HG03060 (cell line): ENCODE data around the gene ZP2.
"Not testable (repeated sequence)": the region's sequence is repeated elsewhere in the genome, so short reads cannot be mapped to it uniquely, and the experiment has no call there.

Experiments used
- ATAC-seq: cut with Tn5 transposase; IDR thresholded peaks from one replicate; pipeline ENCODE4 v1.9.1; 2021; ENCODE audit warnings: low read depth, moderate number of reproducible peaks; ENCODE audit not compliant: unreplicated experiment

ZP2 gene

DNA sequence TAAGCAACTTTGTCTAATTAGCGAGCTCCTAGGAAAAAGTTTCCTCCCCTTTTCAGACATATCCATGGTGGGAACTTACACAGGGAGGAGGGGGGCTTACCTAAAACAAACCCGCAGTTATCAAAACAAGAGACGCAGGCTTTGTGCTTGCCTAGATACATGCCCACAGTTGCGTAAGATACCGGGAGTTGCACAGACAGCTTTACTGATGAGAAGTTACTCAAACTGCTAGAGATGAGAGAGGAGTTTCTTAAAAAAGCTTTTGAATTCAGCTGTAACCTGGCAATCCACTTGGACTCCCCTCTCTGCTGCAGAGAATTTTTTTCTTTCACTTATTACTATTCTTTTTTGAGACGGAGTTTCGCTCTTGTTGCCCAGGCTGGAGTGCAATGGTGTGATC, 6.8 kb upstream of the ZP2 start:
- no peak for ATAC-seq

DNA sequence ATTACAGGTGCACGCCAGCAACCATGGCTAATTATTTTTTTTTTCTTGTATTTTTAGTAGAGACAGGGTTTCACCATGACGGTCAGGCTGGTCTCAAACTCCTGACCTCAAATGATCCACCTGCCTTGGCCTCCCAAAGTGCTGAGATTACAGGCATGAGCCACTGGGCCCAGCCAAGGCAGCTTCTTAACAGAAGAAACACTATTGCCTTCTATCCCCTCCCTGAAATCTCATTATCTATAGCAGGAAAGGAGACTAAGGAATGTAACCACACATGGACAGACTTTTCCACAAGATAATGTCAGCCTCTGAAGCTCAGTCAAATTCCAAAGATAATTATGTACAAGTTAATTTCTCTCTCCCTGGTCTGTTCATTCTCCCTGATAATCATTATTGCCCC, 5.7 kb upstream of the ZP2 start:
- ATAC-seq: no peak

DNA sequence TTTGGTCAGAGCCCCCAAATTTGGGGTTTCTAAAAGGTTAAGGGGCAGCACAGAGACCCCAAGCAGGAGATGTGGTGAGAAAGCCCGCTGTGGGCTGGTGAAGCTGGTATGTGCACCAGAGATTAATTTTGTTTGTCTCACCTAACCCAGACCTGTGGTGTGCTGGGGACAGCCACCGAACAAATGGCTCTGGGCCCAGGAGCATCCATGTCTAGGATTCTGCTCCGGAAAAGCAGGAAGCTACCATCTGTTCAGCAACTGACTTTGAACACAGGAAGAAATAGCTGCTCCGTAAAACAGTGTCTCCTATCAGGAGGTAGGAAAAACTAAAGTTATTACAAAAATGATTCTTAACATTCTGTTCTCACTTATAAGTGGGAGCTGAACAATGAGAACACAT, 2.7 kb upstream of the ZP2 start:
- ATAC-seq: no peak

DNA sequence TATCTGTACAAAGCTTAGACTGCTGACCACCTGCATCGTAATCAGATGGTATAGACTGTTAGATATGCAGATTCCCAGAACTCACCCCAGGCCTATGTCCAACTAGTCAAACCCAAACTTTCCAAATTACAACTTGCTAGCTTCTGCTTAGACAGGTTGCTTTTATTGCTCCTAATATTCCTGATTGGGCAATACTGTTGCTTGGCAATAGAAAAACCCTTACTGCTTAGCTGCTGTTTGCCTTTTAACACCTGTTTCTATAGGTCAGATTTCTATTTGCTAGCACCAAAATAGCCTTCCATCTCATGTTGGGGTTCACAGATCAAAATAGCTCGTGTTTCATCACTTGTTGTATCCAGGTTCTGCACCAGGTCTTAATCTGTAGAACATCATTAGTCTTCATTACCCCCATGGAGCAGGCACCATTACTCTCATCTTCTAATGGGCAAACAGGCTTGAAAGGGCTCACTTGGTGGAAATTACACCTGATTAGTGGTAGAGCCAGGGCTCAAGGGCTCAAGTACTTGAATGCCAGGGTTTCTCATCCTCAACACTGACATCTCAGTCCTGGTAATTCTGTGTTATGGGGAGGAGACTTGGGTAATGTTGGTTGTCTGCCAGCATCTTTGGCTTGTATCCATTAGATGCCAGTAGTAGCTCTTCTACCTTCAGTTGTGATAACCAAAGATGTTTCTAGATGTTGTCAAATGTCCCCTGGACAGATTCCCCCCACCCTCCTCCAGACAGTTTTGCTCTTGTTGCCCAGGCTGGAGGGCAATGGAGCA, 2.7 kb downstream of the ZP2 start:
- no peak for ATAC-seq

DNA sequence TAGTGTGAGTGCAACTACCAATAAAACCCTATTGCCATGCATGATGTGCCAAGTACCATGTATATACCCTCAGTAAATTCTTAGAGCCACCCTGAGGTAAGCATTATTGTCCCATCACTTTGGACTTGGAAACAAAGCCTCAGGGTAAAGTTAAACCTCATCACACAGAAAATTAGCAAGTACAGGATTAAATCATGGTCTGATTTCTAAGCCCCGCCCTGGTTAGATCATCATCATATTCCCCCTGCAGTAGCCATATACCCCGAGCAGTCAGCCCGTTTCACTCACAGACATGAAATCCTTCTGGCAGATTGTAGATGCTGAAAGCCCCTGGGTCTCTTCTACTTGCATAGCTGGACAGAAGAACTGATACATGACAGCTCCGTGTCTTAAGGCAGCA, 4.8 kb downstream of the ZP2 start:
- no peak for ATAC-seq

DNA sequence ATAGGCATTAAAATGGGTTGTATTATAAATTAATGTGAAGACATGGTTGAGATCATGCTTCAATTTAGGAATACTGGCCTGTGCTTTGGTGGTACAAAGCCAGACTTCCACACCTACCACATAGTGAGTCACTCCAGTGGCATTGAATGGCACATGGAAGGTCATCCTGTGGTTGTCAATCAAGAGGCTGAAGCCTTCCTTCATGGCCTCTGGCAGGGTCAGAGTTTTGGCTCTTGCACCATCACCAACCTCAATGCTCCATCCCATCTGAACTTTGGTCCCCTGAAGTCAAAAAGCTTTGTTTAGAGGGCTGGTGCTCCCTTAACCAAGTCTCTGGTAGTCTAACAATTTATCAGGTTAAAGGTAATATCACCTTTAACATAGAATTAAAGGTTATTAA, 6.1 kb downstream of the ZP2 start:
- ATAC-seq: no peak

DNA sequence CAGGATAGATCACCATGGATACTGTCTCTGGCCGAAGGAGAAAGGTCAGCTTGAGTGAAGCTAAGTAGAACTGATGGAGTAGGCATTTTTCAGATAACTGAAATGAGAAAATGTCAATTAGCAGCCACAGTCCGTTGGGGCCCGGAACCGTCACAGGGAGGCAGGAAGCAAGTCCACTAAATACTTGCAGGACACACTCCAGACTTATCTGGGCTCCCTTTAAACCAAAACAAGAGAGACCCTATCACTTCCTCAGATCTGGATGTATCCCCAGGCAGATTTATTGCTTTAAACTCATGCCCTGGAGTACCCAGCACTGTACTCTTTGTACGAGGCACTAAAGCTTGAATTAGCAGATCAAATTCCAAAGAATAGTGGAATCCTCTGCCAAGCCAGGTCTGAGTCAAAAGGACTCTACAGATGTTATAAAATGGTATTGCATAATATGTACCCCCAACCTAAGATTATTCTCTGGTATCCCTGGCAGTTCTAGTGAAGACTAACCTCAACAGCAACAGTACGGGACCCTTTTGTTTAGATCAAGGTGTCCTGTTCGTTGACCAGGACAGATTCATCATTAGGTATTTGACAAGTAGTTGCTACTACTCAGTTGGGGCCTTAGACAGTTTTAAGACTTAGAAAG, 8.1 kb downstream of the ZP2 start:
- no peak for ATAC-seq

DNA sequence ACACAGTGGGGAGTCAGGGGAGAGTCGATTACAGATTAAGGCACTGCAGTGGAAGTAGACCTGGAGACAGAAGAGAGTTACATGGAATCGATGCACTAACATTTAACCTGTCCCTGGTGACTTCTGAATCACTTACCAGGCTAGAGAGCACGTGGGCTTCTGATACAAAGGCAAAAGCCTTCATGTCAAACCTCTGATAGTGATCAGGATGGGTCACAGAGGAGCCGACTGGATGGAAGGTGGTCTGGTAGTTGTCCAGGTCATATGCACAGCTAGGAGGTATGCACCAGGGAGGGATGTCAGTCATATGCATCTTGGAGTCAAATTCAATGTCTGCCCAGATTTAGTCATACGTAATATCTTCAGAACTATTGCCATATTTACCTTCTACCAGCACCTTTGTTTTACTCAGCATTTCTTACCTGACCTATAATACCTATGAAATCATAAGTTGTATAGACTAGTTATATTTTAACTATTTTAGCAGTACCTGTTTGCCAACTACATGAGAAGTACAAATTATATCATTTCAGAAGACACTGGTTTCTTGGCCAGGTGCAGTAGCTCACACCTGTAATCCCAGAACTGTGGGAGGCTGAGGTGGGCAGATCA, 11.7 kb downstream of the ZP2 start:
- ATAC-seq: no peak

DNA sequence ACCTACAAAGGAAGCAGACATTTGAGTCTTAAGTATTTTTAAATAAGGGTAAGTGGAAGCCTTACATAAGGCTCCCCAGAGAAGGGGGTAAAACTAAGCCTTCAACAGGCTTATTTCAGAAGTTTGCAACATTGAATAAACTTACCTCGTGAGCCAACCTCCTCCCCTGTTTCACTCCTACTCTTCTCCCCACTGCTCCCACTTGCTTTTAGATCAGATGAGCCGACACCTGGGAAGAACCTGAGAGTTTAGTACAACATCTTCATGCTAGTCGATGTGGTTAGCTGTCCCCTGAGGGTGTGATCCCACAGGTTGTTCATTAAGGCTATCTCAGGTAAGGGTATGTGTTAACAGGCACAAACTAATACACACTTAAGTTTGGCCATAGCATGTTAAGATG, 13.8 kb downstream of the ZP2 start:
- ATAC-seq: no peak

DNA sequence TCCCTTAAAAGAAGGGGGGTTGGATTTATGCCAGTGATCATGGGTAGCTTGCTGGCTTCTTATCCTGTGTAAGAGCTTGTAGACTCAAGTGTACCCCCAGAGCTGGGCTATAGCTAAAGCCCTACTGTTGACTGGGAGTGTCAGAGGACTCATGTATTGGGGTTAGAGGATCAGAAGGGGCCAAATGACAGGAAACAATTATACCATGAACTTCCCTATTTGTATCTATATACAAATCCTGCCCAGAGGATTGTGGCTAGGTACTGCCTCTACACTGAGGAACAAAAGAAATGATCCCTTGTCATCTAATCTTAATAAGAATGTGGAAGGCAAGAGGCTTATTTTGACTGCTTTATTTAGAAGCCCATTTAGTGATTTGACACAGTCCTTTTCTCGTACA, 14.3 kb downstream of the ZP2 start:
- no peak for ATAC-seq

DNA sequence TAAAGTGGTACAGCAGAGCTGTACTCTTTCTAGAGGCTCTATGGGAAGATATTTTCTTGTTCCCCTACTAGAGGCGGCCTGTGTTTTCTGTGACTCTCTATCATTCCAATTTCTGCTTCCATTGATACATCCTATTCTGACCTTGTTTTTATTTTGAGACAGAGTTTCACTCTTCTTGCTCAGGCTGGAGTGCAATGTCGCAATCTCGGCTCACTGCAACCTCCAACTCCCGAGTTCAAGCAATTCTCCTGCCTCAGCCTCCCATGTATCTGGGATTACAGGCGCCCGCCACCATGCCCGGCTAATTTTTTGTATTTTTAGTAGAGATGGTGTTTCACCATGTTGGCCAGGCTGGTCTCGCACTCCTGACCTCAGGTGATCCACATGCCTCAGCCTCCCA, 16.0 kb downstream of the ZP2 start:
- ATAC-seq: not testable (repeated sequence)

DNA sequence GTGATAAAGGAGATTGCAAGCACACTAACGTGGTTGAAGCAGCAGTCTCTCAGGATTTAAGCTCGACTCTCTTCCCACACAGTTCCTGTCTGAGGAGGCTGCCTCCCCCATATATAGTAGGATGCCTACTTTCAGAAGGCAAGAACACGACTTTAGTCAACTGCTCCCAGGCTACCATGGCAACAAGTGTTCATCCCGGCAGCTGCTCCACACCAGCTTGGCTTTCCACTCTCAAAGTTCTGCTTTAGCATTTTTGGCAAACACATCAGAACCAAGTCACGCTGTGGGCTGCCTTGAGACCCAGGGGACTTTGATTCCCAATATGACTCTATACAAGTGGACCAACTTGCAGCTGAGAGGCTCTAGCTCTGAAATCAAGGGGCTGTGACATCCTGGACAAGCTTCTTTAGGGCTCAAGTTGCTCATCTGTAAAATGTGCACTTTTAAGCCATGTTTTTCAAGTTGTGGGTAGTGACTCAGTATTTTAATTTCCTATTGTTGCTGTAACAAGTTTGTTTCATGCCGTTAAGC, 16.5 kb downstream of the ZP2 start:
- ATAC-seq: no peak

DNA sequence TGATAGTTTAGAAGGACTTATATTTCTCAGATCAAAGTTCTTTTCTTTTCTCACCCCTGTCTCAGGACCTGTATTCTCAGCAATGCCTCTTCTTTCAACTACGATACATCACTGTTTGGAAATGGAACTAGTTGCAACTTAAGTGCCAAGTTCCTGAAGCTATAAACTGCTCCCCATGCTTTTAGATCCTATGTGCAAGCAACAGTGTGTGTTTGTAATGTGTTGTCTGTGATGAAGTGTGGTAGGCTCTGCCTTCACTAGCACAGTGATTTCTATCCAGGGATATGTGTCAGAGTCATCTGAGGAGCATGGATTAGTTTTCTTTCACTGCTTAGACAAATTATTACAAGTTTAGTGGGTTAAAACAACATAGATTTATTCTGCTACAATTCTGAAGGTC, 18.4 kb downstream of the ZP2 start:
- ATAC-seq: no peak

DNA sequence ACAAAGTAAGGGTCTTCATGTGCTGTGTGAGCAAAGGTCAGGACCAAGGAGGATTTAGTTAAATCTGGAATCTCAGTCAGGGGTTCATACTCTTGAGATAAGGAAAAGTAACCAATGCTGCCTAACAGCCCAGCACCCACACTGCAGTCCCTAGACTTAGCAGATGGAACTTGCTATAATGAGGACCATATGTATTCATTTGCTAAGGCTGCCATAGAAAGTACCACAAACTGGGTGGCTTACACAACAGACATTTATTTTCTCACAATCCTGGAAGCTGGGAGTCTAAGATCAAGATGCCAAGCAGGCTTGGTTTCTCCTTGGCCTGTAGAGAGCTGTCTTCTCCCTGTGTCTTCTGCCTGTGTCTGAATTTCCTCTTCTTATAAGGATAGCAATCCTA, 20.8 kb downstream of the ZP2 start:
- ATAC-seq: no peak

DNA sequence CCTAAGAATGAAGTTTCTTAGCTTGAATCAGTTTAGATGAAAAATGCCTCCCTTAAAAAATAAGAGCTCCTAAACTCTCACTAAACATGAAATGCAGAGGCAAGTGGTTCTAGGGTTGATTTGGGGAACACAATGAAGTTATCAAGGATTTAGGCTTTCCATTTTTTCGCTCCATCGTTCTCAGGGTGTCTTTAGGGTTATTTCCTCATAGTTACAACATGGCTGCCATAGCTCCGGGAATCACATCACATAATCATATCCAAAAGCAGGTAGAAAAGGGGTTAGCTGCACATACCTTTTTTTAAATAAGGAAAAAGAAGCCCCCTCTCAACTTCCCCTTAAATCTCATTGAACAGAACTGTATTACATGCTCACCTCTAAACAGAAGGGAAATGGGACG, 21.4 kb downstream of the ZP2 start:
- ATAC-seq: no peak

DNA sequence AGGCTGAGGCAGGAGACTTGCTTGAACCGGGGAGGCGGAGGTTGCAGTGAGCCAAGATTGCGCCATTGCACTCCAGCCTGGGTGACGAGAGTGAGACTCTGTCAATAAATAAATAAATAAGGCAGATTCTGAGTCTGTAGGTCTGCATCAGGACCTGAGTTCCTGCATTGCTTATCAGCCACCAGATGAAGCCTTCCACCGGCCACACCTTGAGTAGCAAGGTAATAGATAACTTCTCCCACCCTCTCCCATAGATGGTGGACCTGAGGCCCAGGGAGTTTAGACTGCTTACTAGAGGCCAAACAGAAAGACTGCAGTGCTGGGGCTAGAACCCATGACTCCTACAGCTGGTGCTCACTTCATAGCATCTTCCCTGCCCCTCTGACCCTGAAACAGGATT, 22.1 kb downstream of the ZP2 start:
- no peak for ATAC-seq

DNA sequence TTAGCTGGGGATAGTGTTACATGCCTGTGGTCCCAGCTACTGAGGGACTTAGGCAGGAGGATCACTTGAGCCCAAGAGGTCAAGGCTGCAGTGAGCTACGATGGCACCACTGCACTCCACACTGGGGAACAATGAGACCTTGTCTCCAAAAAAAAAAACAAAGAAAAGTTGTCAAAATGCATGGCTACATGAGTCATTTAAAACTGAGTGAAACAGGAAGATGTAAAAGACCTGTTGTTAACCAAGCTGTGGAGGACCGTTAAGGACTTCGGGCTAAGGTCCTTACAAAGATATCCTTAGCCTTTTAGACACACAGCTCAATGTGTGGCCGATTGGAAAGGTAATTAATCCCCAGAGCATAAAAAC, 25.1 kb downstream of the ZP2 start:
- no peak for ATAC-seq

DNA sequence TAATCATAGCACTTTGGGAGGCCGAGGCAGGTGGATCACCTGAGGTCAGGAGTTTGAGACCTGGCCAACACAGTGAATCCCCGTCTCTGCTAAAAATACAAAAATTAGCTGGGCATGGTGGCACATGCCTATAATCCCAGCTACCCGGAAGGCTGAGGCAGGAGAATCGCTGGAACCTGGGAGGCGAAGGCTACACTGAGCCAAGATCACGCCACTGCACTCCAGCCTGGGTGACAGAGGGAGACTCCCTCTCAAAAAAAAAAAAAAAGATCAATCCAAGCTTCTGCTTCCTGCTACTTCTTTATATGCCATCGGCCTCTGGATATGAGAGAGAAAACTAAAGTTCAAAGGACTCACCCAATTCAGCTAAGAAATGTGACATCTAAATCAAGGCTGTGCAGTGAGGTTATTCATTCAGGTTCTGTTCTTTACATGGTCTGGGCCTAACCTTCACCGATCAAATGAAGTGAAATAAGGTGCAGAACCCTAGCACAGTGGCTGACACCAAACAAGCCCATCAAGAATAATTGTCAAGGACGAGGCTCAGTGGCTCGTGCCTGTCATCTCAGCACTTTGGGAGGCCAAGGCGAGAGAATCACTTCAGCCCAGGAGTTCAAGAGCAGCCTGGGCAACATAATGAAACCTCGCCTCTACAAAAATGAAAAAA, 25.6 kb downstream of the ZP2 start:
- ATAC-seq: no peak

DNA sequence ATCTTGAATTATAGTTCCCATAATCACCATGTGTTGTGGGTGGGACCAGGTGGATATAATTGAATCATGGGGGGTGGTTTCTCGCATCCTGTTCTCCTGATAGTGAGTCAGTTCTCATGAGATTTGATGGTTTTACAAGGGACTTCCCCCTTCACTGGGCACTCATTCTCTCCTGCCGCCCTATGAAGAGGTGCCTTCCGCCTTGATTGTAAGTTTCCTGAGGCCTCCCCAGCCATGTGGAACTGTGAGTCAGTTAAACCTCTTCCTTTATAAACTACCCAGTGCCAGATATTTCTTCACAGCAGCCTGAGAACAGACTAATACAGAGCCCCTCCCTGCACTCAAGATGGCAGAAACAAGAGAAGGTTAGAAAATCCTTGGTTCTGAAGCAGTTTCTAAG, 26.5 kb downstream of the ZP2 start:
- ATAC-seq: no peak

DNA sequence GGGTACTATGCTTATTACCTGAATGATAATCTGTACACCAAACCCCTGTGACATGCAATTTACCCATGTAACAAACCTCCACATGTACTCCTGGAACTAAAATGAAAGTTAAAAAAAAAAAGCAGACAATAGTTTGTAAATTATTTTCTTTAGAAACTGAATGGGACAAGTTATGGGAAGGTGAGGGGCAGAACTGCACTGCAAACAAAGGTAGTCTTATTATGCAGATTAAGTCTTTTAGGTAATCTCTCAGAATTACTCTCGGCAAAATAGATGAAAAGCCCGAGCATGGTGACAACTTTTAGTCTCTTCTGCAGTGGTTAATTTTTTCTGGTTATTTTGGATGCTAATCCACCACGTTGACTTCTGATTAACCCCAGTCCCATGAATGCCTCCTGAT, 27.4 kb downstream of the ZP2 start:
- ATAC-seq: no peak

DNA sequence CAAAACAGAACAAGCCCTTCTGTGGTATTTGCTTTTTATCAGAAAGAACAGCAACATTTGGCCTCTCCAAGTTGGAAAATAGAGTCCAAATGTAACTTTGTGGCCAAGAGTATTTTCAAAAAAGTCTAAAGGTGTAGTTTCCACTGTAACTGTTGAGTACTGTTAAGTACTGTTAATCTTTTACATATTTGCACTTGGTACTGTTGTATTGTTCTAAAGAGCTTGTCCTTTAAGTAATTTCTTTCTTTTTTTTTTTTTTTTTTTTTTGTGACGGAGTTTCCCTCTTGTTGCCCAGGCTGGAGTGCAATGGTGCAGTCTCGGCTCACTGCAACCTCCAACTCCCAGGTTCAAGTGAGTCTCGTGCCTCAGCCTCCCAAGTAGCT, 31.4 kb downstream of the ZP2 start:
- no peak for ATAC-seq
